Fibroblast of lung (primary cell): Measurements from ENCODE around the gene TAF3.

ENCODE experiments used
- EZH2 ChIP-seq: IDR thresholded peaks from 2 replicates; pipeline ENCODE4 v1.5.1; 2012; ENCODE audit warnings: low read length, control low read depth, mild to moderate bottlenecking; ENCODE audit errors: missing control alignments
- TF ChIP-seq, protein P1 (sequence below), 2 donors: IDR thresholded peaks in 1 of 2; conservative IDR thresholded peaks in 1 of 2; 1 replicate in 1 of 2; 2 replicates in 1 of 2; pipeline ENCODE4 v1.5.1; 2011 to 2012; ENCODE audit warnings: low read length in 2 of 2, control low read depth in 1 of 2, inconsistent platforms in 1 of 2, low read depth in 1 of 2, mild to moderate bottlenecking in 1 of 2

DNA sequence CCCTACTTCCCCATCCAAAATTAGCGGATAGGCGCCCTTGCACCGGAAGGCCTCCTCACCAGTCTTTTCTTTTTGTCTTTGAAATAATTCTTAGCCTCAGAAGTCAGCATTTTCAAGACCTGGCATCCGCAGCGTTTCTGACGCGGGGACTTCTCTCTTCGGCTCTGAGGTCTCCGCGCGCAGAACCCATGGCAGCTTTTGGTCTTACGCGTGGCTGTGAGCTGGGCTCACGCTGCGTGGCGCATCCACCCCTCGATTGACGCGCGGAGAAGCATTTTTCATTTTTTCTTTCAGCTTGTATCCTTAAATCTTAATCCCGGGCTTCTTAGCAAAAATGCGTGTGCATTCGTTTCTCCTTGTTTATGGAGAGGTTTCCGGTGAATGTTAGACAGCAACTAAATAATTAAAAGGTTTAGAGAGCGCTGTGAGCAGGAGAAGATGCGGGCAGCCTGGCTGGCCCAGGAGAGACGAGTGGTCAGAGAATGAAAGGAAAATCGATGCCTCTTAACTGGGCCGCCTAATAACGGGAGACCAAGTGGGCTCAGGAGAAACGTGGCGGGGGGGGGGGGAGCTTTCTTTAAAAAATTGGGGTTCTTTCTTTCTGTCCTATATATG, 234.1 kb downstream of the TAF3 start:
- TF ChIP-seq, protein P1, sequence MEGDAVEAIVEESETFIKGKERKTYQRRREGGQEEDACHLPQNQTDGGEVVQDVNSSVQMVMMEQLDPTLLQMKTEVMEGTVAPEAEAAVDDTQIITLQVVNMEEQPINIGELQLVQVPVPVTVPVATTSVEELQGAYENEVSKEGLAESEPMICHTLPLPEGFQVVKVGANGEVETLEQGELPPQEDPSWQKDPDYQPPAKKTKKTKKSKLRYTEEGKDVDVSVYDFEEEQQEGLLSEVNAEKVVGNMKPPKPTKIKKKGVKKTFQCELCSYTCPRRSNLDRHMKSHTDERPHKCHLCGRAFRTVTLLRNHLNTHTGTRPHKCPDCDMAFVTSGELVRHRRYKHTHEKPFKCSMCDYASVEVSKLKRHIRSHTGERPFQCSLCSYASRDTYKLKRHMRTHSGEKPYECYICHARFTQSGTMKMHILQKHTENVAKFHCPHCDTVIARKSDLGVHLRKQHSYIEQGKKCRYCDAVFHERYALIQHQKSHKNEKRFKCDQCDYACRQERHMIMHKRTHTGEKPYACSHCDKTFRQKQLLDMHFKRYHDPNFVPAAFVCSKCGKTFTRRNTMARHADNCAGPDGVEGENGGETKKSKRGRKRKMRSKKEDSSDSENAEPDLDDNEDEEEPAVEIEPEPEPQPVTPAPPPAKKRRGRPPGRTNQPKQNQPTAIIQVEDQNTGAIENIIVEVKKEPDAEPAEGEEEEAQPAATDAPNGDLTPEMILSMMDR (conservative IDR thresholded peaks at IDR 0.05 in 1 of 2, IDR thresholded peaks at IDR 0.05 in 1 of 2; ENCODE audit: low read depth in 1 of 2, low read length in 2 of 2) = no peak
- peak; percentile 25 for TF ChIP-seq EZH2
